ENCODE results near the gene PCDH10.

Gene PCDH10, protein sequence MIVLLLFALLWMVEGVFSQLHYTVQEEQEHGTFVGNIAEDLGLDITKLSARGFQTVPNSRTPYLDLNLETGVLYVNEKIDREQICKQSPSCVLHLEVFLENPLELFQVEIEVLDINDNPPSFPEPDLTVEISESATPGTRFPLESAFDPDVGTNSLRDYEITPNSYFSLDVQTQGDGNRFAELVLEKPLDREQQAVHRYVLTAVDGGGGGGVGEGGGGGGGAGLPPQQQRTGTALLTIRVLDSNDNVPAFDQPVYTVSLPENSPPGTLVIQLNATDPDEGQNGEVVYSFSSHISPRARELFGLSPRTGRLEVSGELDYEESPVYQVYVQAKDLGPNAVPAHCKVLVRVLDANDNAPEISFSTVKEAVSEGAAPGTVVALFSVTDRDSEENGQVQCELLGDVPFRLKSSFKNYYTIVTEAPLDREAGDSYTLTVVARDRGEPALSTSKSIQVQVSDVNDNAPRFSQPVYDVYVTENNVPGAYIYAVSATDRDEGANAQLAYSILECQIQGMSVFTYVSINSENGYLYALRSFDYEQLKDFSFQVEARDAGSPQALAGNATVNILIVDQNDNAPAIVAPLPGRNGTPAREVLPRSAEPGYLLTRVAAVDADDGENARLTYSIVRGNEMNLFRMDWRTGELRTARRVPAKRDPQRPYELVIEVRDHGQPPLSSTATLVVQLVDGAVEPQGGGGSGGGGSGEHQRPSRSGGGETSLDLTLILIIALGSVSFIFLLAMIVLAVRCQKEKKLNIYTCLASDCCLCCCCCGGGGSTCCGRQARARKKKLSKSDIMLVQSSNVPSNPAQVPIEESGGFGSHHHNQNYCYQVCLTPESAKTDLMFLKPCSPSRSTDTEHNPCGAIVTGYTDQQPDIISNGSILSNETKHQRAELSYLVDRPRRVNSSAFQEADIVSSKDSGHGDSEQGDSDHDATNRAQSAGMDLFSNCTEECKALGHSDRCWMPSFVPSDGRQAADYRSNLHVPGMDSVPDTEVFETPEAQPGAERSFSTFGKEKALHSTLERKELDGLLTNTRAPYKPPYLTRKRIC

DNA sequence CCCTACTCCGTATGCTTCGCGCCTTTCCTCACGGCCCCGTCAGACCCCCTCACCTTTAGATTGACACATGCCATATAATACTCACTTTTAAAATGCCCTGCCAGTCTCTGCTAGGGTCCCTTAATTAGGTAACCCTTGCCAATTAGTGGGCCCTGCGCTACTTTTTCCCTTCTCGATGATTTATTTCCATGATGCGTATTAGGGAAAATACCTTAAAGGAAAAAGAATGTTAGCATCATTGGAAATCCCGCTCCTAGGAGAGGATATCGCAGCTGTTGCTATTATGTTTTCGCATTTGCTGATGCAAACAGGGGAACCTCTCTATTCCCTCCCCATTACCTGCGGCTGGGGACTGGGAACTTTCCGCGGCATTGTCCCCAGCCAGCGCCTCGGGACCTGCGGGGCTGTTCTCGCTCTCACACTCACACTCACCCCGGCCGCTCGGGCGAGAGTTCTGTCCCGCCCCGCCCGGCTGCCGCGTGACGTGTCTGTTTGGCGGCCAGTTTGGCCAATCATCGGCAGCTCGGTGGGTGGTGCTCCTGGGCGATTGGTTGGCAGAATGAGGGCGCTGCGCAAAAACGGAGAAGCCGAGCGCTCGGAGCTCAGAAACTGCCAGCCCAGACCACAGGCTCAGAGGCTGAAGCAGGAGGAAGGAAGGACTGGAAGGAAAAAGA, at the start of gene PCDH10:
Gene PCDH10, plus strand, starts transcription at position 605 of the 674 bp plus-strand sequence. CDS start 847 bp downstream, outside the sequence.
- no peak for DNase-seq (ENCODE audit: low spot score)

DNA sequence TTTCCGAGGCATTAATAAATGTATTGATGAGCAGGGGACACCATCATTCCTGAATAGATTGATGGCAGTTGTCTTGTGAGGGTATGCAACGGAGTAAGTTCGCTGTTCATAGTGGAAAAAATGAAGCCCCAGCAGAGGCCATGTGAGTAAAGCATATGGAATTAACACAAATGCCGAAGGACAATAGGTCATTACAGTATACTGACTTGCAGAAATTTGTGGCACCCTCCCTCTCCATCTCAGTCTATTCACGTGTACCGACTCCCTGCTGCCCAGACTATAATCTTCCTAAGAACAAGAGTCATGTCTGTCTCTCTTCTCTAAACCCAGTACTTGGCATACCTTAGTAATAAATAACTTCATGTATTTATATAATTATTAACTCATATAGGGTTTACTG, 47.1 kb upstream of the PCDH10 start:
- no peak for DNase-seq (ENCODE audit: low spot score)

DNA sequence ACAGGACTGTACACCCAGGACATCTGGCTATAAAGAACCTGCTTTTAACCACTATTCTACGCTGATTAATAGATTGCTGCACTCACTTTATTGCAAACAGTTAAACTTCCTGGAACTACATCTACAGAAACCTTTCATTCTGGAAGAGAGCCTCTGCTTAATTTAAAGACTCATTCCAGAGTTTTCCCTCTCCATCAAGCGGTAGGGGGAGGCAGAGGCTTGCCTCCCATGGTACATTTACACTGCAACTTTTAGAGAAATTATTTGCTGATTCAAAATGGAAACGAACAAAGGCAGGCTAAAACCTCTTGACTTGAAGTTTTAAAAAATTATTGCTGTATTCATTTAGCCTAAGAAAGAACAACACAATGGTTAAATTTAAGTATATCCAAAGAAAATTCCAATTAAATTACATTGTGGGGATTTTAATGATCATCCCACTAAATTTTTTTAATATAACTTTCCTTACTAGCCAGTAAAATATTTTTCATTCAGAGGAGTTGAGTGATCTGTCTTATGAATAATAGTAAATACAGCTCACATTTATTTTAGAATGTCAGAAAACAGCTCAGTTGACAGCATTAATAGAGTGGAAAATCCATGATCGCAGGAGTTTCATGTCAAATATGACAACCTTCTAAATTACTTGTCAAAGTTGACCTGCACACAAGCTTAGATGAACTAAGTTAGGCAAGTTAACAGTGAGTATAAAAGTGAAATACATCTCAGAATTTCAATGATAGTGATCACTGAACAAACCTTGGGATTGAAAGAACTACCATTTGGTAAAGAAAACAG, 46.3 kb upstream of the PCDH10 start:
- no peak for DNase-seq (ENCODE audit: low spot score)

DNA sequence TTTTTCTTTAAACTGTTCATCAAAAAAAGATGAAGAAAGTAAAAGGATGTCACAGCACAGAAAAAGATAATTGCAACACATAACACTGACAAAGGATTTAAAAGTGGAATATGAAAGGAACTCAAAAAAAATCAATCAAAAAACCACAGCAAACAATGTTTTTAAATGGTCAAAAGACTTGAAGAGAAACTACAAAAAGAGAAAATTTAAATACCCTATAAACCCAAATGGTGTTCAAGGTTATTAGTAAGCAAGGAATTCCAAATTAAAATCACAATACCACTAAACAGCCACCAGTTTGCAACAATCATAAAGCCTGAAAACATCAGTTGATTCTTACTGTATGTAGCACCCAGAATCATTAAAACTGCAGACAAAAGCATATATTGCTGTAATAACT, 36.5 kb upstream of the PCDH10 start:
- no peak for DNase-seq (ENCODE audit: low spot score)

DNA sequence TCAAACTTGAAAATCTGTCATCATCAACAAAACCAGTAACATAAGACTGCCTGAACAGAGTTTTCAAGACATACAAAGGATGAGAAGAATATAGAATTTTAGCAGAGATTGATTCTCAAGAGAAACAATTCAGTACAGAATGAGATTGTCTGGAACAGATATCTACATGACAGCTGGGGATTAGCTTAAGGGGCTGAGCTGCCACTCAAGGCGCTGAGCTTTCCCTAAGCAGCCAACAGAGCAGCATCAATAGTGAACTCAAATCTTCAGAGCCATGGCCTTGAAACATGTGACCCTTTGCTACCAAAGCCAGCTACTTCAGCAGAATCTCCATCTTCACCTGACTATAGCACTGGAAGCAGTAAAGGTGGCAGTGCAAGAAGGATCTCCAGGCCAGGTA, 24.3 kb upstream of the PCDH10 start:
- no peak for DNase-seq (ENCODE audit: low spot score)

DNA sequence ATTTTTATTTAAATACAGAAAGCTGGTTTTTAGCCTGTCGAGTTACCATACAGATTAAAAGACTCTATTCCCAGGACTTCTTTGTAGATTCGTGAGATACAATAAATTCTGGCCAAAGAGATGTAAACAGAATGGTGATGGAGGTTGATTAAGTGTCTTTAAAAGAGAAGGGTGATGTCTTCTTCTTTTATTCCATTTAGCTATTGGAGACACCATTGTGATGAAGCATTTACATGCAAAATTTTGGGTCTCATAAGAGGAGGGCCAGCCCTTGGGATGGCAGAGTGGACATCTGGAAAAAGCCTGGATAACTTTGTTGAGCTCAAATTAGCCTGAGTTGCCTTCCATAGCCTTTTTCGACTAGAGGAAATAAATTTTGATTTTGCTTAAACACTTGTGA, 21.6 kb upstream of the PCDH10 start:
- DNase-seq (ENCODE audit: low spot score): no peak

DNA sequence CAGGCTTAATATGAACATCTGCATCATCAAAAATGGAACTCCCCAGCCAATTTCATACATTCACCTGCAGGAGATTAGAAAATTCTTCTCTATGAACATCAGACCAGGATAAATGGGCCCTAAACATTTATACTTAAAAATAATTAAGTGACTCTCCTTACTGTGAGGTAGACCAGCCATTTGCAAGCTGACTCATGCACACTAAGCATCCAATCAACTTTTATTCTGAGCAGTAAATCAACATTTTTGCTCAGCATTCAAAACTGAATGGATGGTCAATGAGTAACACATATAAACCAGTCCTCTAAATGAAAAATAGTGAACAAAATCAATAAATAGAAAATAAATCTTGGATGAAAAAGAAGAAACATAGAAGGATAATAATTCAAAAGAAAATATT, 19.9 kb upstream of the PCDH10 start:
- no peak for DNase-seq (ENCODE audit: low spot score)

DNA sequence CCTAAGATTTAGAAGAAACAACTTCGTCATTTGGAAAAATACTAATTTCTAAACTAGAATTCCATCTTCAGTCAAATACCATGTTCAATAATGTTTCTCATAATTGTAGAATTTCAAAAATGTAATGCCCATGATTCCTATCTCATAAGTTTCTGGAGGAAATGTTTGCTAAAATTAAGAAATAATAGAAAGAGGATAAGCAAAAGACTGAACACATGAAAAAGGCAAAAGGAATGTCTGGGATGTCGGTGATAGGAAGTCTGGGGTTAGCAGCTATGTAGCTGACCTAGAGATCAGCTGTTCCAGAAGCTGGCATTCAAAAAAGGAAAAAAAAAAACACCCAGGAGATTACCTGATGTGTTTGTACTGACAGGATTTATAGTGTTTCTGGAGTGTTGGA, 18.9 kb upstream of the PCDH10 start:
- DNase-seq (ENCODE audit: low spot score): no peak

DNA sequence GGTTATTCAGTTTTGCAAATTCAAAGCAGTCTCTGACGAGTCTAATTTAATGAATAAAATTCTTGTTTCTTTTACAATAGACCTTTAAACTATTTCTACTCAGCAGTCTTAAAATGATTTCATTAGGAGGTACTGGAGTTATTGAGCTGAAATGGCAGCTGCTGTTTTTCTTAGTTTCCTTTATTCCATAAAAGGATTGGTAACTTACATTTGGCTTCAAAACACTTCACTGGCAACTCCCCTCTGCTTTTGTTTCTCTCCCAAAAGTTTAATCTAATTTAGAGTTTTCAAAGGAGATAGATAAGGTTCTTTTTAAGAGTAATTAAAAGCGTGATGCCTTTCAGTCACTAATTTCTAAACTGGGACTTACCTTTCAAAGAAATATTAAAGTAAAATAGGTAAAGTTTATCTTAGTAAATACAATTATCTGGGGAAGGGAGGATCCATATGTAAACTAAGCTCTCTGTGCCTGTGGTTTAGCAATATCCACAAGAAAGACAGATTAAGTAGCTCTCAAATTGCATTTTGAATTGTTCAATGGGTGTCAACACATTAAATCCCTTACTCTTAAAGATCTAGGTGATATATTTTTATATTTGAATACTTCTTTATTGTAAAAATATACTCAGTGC, 17.1 kb upstream of the PCDH10 start:
- DNase-seq (ENCODE audit: low spot score): no peak

DNA sequence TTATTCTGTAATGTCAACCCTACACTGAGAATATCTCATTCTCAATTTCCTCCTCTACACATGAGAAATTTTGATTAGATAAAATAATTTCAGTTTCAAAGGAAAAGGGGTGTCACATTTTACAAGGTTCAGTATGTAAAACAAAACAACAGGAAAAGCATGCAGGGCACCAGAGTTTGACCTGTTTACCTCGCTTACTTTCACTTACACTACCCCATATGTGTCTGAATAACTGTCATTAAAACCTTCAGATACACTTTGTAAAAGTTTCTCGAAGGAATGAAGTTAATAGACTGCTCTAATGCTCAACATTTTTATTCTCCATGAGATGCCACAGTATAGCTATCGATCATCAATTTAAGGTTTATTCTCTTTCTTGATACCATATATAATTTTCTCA, 12.3 kb upstream of the PCDH10 start:
- DNase-seq (ENCODE audit: low spot score): no peak

DNA sequence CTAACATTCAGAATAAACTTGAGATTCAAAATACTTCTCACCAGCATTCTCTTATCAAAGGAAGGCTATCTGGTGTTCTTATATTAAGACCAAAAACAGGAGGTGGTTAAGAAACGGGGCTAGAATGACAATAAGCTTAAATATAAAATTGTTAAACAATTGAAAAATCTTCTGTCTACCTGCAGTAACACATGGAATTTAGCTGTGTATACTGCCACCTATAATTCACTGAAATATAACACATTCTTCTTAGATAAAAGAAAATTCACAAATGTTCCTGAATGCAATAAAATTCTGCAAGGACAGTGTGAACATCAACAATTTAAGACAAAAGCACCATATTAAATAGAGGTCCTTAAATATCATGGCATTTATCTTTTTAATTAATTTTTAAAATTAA, 11.5 kb upstream of the PCDH10 start:
- DNase-seq (ENCODE audit: low spot score): no peak

DNA sequence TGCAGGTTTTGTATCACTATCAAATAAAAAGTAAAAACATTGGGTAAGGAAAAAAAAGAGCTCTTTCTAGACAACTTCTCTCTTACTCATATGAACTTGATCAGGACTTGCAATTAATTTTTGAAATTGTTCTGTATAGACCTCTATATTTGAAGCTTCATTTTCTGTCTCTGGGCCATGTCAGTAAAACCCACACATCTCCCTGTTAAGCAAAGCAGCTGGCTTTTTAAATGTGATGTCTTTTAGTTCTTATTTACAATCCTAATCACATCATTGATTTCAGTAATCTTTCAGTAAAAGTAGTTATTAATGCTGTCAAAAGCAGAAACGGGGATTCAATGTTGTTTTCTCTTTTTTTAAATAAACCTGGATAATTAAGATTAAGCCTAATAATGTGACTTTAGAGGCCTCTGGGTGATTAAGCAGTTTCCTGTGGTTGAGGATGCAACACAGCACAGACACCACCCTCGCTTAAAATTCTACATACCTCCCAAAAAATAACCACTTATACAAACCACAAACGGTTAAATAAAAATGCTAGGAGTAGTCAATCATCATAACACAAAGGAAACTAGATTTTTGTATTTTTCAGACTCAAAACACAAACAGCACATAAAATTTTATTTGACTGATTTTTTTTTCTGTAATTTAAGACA, 5.2 kb upstream of the PCDH10 start:
- no peak for DNase-seq (ENCODE audit: low spot score)

DNA sequence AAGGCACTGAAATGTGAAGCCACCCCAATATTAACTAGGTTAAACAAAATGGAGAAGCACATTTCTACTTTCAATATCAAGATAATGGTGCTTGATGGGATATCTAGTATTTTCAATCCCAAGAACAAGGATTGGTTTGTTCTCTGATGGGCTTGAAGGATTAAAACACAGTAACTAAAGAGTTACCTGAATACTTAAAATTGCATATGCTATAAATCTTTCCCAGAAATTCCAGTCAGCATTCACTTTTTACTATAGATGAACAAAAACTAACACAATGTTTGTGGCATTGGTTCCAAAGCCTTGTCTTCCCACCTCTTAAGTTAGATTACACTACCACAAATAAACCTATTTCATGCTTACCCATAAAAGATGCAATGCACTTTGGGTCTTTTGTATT, 3.9 kb upstream of the PCDH10 start:
- no peak for DNase-seq (ENCODE audit: low spot score)

DNA sequence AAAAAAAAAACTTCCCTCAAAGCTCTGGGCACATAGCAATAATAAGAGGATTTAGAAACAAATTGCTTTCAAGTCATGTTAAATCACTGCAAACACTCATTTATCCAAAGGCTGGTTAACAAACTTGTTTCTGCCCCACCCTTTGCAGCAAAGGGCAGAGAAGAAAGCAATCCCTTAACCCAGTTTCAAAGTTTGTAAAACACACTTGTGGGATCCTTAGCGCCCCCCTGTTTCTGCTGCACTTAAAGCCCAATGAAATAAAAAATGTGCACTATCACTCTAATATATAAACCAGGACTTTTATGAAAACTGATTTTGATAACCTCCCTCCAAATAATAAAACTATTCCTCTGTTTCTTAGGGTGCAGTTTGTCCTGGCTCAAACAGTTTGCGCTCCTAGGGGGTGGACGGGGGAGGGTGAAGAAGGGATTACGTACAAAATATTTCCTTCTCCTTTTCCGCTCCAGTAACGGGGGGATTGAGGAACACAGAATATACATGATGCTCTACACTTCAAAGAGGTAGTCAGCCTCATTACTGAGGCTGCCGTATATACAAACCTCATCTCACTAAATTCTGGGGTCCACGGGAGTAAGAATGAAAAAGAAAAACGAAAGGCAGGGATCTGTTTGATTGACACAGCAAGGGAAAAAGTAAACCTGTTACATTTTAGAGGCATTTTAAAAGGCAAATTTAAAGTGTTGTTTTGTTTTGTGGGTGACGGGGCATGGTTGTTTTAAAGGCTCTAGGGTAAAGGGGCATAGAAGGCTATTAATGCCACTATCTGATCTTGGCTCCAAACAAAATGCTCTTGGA, 3.1 kb upstream of the PCDH10 start:
- no peak for DNase-seq (ENCODE audit: low spot score)

DNA sequence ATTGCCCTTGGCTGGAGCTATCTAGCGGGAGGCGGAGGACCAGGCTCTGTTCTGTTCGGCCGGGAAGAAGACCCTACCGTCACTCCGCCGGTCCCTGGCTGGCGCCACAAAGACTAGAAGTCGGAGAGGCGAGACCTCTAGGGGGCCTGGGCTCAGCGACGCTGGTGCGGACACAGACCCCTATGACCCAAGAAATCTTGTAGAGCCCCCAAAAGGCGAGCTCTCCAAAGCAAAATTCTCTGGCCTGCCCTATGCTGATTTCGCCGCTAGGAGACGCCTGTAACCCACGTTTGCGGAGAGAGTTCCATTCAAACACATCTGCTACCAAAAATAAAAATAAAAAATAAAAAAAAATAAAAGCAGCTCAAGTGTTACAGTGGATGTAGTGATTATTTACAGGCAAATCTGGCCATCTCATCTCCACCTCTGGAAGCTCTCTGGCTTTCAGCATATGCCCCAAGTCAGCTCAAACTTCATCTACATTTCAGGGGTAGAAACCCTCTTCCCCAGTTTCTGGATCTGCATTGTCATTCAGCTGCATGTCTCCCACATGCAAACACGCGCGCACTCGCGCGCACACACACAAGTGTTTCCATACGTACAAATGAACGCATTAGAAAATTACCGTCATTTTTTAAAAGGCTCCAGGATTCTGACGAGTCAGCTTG, 2.4 kb upstream of the PCDH10 start:
- DNase-seq (ENCODE audit: low spot score): no peak

DNA sequence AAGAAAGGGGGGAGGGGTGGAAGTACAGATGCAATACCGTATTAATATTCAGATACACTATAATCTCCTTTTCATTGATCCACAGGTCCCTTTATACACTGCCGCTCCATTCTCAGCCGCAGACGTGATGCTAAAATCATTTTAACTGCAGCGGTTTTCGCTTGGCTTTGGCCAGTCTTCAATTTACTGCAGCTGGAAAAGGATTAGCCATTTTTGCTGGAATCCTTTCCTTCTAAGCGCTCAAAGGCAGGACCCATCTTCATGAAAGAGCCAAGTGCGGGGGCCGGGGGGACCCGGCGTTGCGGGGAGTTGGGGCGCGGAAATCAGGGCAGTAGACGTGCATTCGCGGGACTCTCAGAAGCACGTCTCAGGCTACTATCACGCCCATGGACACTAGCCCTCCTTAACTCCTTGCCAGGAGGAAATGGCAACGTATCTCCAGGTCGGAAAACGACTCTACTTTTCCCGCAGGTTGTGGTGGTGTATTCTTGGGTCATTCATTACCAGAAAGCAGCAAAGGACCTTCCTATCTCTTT, 1.7 kb upstream of the PCDH10 start:
- DNase-seq (ENCODE audit: low spot score): no peak

DNA sequence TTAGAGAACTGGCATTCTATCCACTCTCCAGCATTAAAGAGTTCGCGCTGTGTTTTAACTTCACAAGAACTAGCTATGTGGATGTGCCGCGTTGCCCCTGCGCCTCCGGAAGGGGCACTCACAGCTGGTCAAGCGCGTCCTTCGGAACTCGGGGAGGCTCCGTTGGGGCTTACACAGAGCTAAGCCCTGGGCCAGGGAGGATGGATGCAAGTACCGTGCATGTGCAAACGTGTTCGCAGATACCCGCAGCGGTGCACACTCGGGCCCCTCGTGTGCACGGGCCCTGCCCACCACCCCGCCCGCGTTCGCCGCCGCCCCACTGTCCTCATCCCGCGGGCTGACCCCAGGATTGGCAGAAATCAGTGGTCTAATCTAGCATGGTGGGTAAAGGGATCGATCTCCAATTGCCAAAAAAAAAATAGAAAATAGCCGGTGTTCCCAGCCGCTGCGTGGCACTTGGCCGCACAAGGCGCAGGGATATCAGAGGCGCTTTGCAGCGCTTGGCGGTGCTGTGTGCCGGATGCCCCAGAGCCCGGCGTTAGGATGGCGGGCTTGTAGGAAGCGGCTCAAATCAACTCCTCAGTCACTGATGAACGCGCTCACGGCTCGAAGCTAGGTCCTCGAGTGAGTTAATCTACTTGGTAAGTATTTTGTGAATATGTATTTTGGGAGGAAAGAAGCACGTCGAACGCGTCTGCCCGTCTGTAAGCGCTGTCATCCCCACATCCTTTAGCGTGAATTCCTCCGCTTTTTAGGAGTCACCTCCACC, 989 bp upstream of the PCDH10 start:
- DNase-seq (ENCODE audit: low spot score): no peak

DNA sequence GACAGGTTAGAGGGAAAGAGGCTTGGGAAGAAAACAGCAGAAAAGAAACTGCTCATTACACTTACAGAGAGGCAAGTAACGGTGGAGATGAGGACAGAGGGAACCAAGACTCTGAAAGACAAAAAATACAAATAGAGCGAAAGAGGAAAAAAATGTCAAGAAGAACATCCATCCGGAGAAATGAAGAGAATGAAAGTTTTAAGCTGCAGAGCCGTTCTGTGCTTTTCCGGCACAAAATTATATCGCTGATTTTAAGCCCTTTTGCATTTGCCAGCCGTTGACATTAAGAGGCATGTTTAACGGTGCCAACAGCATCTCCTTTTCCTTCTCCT, 236 bp downstream of the PCDH10 start:
- no peak for DNase-seq (ENCODE audit: low spot score)

All from CD4-positive, alpha-beta T cell treated with Interleukin-2 at 100 ng/mL for 4 hours (primary cell).